ENCODE data around the gene CASZ1. TPM values are rescaled to one million over a fixed set of nuclear protein-coding genes. Genes with fewer than 3 reads are reported as not detected.

The CASZ1 gene
- total RNA-seq, 1 experiment from 2014 or later, result 11.7 TPM

GRCh38 chr1:10751160-10751559, 45.3 kb downstream of the CASZ1 start:
- Mint-ChIP-seq H3K4me3 (no peak overlapping the region), H3K36me3 (no peaks in the 10 kb centered on the region), H3K9me3 (no peaks in the 10 kb centered on the region), H3K4me1 (peaks cover 5% of the 10 kb centered on the region; the same call in 1 of the 2 replicates), H3K27ac (no peak overlapping the region), H3K27me3 (ENCODE audit: low read depth) (no peaks in the 10 kb centered on the region)
- POLR2A ChIA-PET, result interaction anchor here (0.5 kb wide), 1 partner anchor 171 kb away, joined by 3 read pairs; no protein-coding TSS in a partner anchor
- no peak for DNase-seq (ENCODE audit: low spot score)
- ATAC-seq, result no peak
- no peak for TF ChIP-seq SOX15 (CRISPR knock-in tag; IDR thresholded peaks at IDR 0.05)
- TF ChIP-seq, protein P1, sequence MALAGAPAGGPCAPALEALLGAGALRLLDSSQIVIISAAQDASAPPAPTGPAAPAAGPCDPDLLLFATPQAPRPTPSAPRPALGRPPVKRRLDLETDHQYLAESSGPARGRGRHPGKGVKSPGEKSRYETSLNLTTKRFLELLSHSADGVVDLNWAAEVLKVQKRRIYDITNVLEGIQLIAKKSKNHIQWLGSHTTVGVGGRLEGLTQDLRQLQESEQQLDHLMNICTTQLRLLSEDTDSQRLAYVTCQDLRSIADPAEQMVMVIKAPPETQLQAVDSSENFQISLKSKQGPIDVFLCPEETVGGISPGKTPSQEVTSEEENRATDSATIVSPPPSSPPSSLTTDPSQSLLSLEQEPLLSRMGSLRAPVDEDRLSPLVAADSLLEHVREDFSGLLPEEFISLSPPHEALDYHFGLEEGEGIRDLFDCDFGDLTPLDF (CRISPR knock-in tag; IDR thresholded peaks at IDR 0.05), result no peak
- CTCF ChIA-PET, result interaction anchor here (0.9 to 1.3 kb wide), 4 partner anchors 11 to 207 kb away, joined by 3 to 4 read pairs (median 4); no protein-coding TSS in a partner anchor

GRCh38 chr1:10745886-10746455, 50.5 kb downstream of the CASZ1 start:
- no peaks in the 10 kb centered on the region for H3K9me3 Mint-ChIP-seq
- DNase-seq (ENCODE audit: low spot score), result no peak
- peaks cover 16% of the 10 kb centered on the region for H3K4me1 Mint-ChIP-seq
- ATAC-seq, result no peak
- POLR2A ChIA-PET, result no interaction called here
- TF ChIP-seq MYBL2 (CRISPR knock-in tag; IDR thresholded peaks at IDR 0.05), result no peak
- TF ChIP-seq, protein P2, sequence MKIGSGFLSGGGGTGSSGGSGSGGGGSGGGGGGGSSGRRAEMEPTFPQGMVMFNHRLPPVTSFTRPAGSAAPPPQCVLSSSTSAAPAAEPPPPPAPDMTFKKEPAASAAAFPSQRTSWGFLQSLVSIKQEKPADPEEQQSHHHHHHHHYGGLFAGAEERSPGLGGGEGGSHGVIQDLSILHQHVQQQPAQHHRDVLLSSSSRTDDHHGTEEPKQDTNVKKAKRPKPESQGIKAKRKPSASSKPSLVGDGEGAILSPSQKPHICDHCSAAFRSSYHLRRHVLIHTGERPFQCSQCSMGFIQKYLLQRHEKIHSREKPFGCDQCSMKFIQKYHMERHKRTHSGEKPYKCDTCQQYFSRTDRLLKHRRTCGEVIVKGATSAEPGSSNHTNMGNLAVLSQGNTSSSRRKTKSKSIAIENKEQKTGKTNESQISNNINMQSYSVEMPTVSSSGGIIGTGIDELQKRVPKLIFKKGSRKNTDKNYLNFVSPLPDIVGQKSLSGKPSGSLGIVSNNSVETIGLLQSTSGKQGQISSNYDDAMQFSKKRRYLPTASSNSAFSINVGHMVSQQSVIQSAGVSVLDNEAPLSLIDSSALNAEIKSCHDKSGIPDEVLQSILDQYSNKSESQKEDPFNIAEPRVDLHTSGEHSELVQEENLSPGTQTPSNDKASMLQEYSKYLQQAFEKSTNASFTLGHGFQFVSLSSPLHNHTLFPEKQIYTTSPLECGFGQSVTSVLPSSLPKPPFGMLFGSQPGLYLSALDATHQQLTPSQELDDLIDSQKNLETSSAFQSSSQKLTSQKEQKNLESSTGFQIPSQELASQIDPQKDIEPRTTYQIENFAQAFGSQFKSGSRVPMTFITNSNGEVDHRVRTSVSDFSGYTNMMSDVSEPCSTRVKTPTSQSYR (CRISPR knock-in tag; IDR thresholded peaks at IDR 0.05), result no peak
- no peak for TF ChIP-seq NR1H2 (CRISPR knock-in tag; IDR thresholded peaks at IDR 0.05)
- TF ChIP-seq AR (CRISPR knock-in tag; IDR thresholded peaks at IDR 0.05), result no peak
- TF ChIP-seq CREB1 (CRISPR knock-in tag; IDR thresholded peaks at IDR 0.05), result no peak
- no peak overlapping the region for H3K4me3 Mint-ChIP-seq
- CTCF ChIA-PET, result interaction anchor here (2.3 kb wide), 1 partner anchor 164 kb away, joined by 8 read pairs; no protein-coding TSS in a partner anchor
- H3K27ac Mint-ChIP-seq, result peak overlapping the region; percentile 24
- H3K27me3 Mint-ChIP-seq (ENCODE audit: low read depth), result no peaks in the 10 kb centered on the region
- H3K36me3 Mint-ChIP-seq, result no peaks in the 10 kb centered on the region

DNA sequence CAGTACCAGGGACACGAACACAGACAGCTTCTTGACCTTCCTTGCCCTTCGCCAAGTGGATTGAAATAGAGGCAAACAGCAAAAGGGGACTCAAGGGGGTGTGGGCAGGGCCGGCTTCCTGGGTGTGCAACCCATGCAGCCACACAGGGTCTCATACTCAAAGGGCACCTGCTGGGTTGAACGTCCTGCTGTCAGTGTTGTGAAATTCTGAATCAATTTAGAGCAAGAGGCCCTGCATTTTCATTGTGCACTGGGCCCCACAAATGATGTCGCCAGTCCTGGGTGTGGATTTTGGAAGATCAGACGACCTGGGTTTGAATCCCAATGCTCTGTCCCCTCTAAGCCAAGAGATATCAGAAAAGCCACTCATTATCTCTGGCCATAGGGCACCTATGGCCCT, 51.1 kb downstream of the CASZ1 start:
- H3K27me3 Mint-ChIP-seq (ENCODE audit: low read depth), result no peaks in the 10 kb centered on the region
- ATAC-seq, result no peak

More for the DNA sequence above, 51.1 kb downstream of the CASZ1 start:
- ChIA-PET CTCF (interaction anchor here (2.3 kb wide), 1 partner anchor 165 kb away, joined by 8 read pairs; no protein-coding TSS in a partner anchor), POLR2A (no interaction called here)
- Mint-ChIP-seq H3K4me3 (no peak overlapping the region), H3K36me3 (no peaks in the 10 kb centered on the region), H3K27ac (peak overlapping the region; percentile 67), H3K4me1 (peaks cover 16% of the 10 kb centered on the region), H3K9me3 (no peaks in the 10 kb centered on the region)
- TF ChIP-seq NR1H2 (CRISPR knock-in tag; IDR thresholded peaks at IDR 0.05) (no peak), ARID4B (CRISPR knock-in tag; IDR thresholded peaks at IDR 0.05; ENCODE audit: borderline replicate concordance) (no peak), TEAD1 (CRISPR knock-in tag; IDR thresholded peaks at IDR 0.05) (no peak), CREM (CRISPR knock-in tag; IDR thresholded peaks at IDR 0.05) (no peak), ZNF425 (CRISPR knock-in tag; conservative IDR thresholded peaks at IDR 0.05) (no peak)
- TF ChIP-seq, protein P3, sequence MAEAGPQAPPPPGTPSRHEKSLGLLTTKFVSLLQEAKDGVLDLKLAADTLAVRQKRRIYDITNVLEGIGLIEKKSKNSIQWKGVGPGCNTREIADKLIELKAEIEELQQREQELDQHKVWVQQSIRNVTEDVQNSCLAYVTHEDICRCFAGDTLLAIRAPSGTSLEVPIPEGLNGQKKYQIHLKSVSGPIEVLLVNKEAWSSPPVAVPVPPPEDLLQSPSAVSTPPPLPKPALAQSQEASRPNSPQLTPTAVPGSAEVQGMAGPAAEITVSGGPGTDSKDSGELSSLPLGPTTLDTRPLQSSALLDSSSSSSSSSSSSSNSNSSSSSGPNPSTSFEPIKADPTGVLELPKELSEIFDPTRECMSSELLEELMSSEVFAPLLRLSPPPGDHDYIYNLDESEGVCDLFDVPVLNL (CRISPR knock-in tag; IDR thresholded peaks at IDR 0.05; ENCODE audit: borderline replicate concordance, low read depth), result no peak
- no peak for DNase-seq (ENCODE audit: low spot score)

Measured in WTC11 (cell line).